ENCODE data around the gene SREK1.

GRCh38 chr5:66151030-66151429 is 6.9 kb downstream of the SREK1 start:
- TF ChIP-seq ZNF384 (IDR thresholded peaks at IDR 0.05) (no peak), SUZ12 (IDR thresholded peaks at IDR 0.05) (no peak), PKNOX1 (IDR thresholded peaks at IDR 0.05) (no peak), ELF4 (IDR thresholded peaks at IDR 0.05) (no peak), TARDBP (IDR thresholded peaks at IDR 0.05) (no peak), BHLHE40 (IDR thresholded peaks at IDR 0.05; ENCODE audit: borderline replicate concordance) (no peak), ARNT (IDR thresholded peaks at IDR 0.05) (no peak), L3MBTL2 (conservative IDR thresholded peaks at IDR 0.05) (no peak), HDGF (IDR thresholded peaks at IDR 0.05; ENCODE audit: borderline replicate concordance) (no peak), LEF1 (IDR thresholded peaks at IDR 0.05; ENCODE audit: borderline replicate concordance) (no peak), NFRKB (IDR thresholded peaks at IDR 0.05) (no peak), FOXA1 (IDR thresholded peaks at IDR 0.05) (no peak), FOXK2 (IDR thresholded peaks at IDR 0.05) (no peak)

All from HEK293T (cell line).